Measurements from ENCODE around the gene LIMK2.
"Not testable (repeated sequence)": the region's sequence is repeated elsewhere in the genome, so short reads cannot be mapped to it uniquely, and the experiment has no call there.

GRCh38 chr22:31245998-31246397 is 33.9 kb downstream of the LIMK2 start:
- not testable (repeated sequence) for TF ChIP-seq POLR2A, CTCF, EP300, POLR2AphosphoS5 (IDR thresholded peaks at IDR 0.05)

Data from suprapubic skin (tissue), 4 donors.